ENCODE data around the gene TRRAP. TPM values are rescaled to one million over a fixed set of nuclear protein-coding genes. Genes with fewer than 3 reads are reported as not detected.
"Not testable (repeated sequence)": the region's sequence is repeated elsewhere in the genome, so short reads cannot be mapped to it uniquely, and the experiment has no call there.

Gene TRRAP
- total and polyA plus RNA-seq, 4 donors: 8.3 to 43.1 (median 20.9) TPM

DNA sequence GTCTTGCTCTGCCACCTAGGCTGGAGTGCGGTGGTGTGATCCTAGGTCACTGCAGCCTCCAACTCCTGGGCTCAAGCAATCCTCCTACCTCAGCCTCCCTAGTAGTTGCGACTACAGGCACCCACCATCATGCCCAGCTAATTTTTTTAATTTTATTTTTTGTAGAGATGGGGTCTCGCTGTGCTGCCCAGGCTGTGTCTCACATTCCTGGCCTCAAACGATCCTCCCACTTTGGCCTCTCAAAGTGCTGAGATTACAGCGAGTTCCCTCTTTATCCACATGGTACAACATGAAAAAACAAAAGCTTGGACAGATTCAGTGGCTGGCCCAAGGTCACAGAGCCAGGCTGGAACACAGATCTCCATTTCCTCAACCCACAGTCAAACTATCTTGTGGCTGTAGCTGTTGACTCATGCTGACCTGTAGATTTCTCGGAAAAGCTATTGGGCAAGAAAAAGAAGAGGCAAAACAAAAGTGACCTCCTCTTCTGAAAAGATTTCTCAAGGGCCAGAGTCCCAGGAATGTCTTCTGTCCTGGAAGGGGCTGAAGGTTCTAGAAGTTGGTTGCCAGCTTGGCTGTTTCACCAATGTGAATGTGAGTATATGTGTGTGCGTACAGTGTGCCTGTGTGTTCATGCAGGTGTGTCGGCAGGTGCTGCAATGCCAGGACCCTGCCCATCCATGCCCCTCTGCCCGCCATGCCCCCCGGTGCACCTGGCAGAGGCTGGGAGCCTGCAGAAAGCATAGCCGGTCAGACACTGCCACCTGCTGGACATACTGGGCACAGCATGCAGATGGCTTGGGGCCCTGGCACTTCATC lies 36.9 kb upstream of the TRRAP start:
- no peaks in the 10 kb centered on the region for H3K9me3 ChIP-seq (ENCODE audit: control insufficient read depth in 4 of 4, insufficient read depth in 3 of 4, low read length in 3 of 4)
- H3K4me3 ChIP-seq: no peak overlapping the region
- DNase-seq (peak; percentile 39 to 44 (median 40)), ATAC-seq (ENCODE audit: insufficient read depth, low FRiP score) (peak; percentile 77)
- peaks cover 0 to 5% (median 0%) of the 10 kb centered on the region in 3 donors for H3K27me3 ChIP-seq (ENCODE audit: control insufficient read depth in 3 of 3, insufficient read depth in 3 of 3, low read length in 2 of 3)
- H3K4me1 ChIP-seq (ENCODE audit: control insufficient read depth in 5 of 5, insufficient read depth in 5 of 5, low read length in 5 of 5): no peaks in the 10 kb centered on the region
- H3K9ac ChIP-seq (ENCODE audit: insufficient read depth in 1 of 2, low read length in 2 of 2): no peak overlapping the region
- TF ChIP-seq, protein P1, sequence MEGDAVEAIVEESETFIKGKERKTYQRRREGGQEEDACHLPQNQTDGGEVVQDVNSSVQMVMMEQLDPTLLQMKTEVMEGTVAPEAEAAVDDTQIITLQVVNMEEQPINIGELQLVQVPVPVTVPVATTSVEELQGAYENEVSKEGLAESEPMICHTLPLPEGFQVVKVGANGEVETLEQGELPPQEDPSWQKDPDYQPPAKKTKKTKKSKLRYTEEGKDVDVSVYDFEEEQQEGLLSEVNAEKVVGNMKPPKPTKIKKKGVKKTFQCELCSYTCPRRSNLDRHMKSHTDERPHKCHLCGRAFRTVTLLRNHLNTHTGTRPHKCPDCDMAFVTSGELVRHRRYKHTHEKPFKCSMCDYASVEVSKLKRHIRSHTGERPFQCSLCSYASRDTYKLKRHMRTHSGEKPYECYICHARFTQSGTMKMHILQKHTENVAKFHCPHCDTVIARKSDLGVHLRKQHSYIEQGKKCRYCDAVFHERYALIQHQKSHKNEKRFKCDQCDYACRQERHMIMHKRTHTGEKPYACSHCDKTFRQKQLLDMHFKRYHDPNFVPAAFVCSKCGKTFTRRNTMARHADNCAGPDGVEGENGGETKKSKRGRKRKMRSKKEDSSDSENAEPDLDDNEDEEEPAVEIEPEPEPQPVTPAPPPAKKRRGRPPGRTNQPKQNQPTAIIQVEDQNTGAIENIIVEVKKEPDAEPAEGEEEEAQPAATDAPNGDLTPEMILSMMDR (IDR thresholded peaks at IDR 0.05; ENCODE audit: control extremely low read depth, extremely low read depth): peak; percentile 87
- H3K36me3 ChIP-seq (ENCODE audit: control insufficient read depth in 4 of 4, insufficient read depth in 4 of 4, low read length in 4 of 4): no peaks in the 10 kb centered on the region
- no peak overlapping the region for H3K27ac ChIP-seq (ENCODE audit: low read depth in 1 of 2, low read length in 1 of 2)
- WGBS, 2 donors: 35 to 46% methylated on average over 11 of the region's 11 CpGs

DNA sequence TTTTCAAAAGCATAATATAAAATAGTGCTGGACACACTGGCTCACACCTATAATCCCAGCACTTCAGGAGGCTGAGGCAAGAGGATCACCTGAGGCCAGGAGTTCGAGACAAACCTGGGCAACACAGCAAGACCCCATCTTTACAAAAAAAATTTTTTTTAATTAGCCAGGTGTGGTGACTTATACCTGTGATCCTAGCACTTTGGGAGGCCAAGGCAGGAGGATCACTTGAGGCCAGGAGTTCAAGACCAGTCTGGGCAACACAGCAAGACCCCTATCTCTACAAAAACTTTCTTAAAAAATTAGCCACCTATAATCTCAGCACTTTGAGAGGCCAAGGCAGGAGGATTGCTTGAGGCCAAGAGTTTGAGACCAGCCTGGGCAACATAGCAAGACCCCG lies 35.8 kb upstream of the TRRAP start:
- 78 to 81% methylated on average over 2 of the region's 2 CpGs for WGBS, 2 donors
- not testable (repeated sequence) for H3K9ac ChIP-seq (ENCODE audit: insufficient read depth in 1 of 2, low read length in 2 of 2); H3K9me3 ChIP-seq (ENCODE audit: control insufficient read depth in 4 of 4, insufficient read depth in 3 of 4, low read length in 3 of 4); H3K4me1 ChIP-seq (ENCODE audit: control insufficient read depth in 5 of 5, insufficient read depth in 5 of 5, low read length in 5 of 5); H3K4me3 ChIP-seq; ATAC-seq (ENCODE audit: insufficient read depth, low FRiP score); H3K36me3 ChIP-seq (ENCODE audit: control insufficient read depth in 4 of 4, insufficient read depth in 4 of 4, low read length in 4 of 4); H3K27ac ChIP-seq (ENCODE audit: low read depth in 1 of 2, low read length in 1 of 2); H3K27me3 ChIP-seq (ENCODE audit: control insufficient read depth in 3 of 3, insufficient read depth in 3 of 3, low read length in 2 of 3); DNase-seq

DNA sequence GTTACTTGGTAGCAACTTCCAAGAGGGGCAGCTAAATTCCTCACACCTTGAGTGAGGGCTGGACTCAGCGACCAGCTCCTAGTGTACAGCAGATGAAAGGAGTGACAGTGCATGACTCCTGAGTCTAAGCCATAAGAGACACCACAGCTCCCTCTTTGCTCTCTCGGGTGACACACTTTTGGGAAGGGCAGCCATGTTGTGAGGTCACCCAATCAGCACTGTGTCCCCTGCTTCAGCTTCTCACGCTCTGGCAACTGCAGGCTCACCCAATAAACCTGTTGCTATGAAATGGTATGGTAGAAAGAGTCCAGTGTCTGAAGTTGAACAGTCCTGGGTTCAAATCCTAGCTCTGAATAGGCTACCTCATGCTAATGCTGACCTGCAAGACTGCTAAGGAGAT lies 29.4 kb upstream of the TRRAP start:
- Histone ChIP-seq H3K27ac (ENCODE audit: low read depth in 1 of 2, low read length in 1 of 2) (no peak overlapping the region), H3K36me3 (ENCODE audit: control insufficient read depth in 4 of 4, insufficient read depth in 4 of 4, low read length in 4 of 4) (no peaks in the 10 kb centered on the region), H3K4me1 (ENCODE audit: control insufficient read depth in 5 of 5, insufficient read depth in 5 of 5, low read length in 5 of 5) (no peaks in the 10 kb centered on the region), H3K4me3 (no peak overlapping the region), H3K9me3 (ENCODE audit: control insufficient read depth in 4 of 4, insufficient read depth in 3 of 4, low read length in 3 of 4) (peaks cover 0 to 18% (median 4%) of the 10 kb centered on the region in 4 donors), H3K9ac (ENCODE audit: insufficient read depth in 1 of 2, low read length in 2 of 2) (no peak overlapping the region), H3K27me3 (ENCODE audit: control insufficient read depth in 3 of 3, insufficient read depth in 3 of 3, low read length in 2 of 3) (no peaks in the 10 kb centered on the region)
- TF ChIP-seq, protein P1 (IDR thresholded peaks at IDR 0.05; ENCODE audit: control extremely low read depth, extremely low read depth): no peak
- DNase-seq (no peak), ATAC-seq (ENCODE audit: insufficient read depth, low FRiP score) (no peak)
- WGBS, 2 donors: 92 to 96% methylated on average over 3 of the region's 3 CpGs

DNA sequence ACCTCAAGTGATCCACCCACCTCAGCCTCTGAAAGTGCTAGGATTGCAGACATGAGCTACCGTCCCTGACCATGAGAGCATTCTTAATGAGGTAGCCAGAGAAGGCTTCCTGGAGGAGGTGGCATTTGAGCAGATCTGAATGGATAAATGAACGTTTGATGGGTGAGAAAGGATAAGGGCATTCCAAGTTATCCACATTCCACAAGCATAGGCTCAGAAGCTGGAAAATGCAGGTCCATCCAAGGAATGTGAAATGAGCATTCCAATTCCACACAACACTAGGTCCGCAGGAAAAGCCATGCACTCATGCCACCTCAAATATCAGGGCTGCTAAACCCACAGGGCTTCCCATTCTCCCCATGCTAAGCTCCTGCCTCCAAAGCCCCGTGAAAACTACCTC lies 25.5 kb upstream of the TRRAP start:
- 57 to 71% methylated on average over 4 of the region's 4 CpGs for WGBS, 2 donors
- TF ChIP-seq, protein P1 (IDR thresholded peaks at IDR 0.05; ENCODE audit: control extremely low read depth, extremely low read depth): no peak

More for the DNA sequence above, 25.5 kb upstream of the TRRAP start:
- H3K27ac ChIP-seq (ENCODE audit: low read depth in 1 of 2, low read length in 1 of 2): no peak overlapping the region
- no peak overlapping the region for H3K4me3 ChIP-seq
- no peaks in the 10 kb centered on the region for H3K4me1 ChIP-seq (ENCODE audit: control insufficient read depth in 5 of 5, insufficient read depth in 5 of 5, low read length in 5 of 5)
- H3K9ac ChIP-seq (ENCODE audit: insufficient read depth in 1 of 2, low read length in 2 of 2): no peak overlapping the region
- DNase-seq (no peak), ATAC-seq (ENCODE audit: insufficient read depth, low FRiP score) (no peak)
- peaks cover 0 to 16% (median 4%) of the 10 kb centered on the region in 4 donors for H3K9me3 ChIP-seq (ENCODE audit: control insufficient read depth in 4 of 4, insufficient read depth in 3 of 4, low read length in 3 of 4)
- no peaks in the 10 kb centered on the region for H3K36me3 ChIP-seq (ENCODE audit: control insufficient read depth in 4 of 4, insufficient read depth in 4 of 4, low read length in 4 of 4)
- no peaks in the 10 kb centered on the region for H3K27me3 ChIP-seq (ENCODE audit: control insufficient read depth in 3 of 3, insufficient read depth in 3 of 3, low read length in 2 of 3)
